ENCODE measurements around the gene EIF4EBP2. TPM values are rescaled to one million over a fixed set of nuclear protein-coding genes. Genes with fewer than 3 reads are reported as not detected.

EIF4EBP2 gene
- total and polyA plus RNA-seq, 2 of the 13 experiments (the other 11 are each of a cell fraction or from before 2014, with no cell fraction given), result 16.9 to 22.0 TPM

- TF ChIP-seq THRA (CRISPR knock-in tag; IDR thresholded peaks at IDR 0.05; ENCODE audit: borderline replicate concordance) (peak; percentile 80), ZBTB44 (CRISPR knock-in tag; IDR thresholded peaks at IDR 0.05) (no peak), NFKBIZ (CRISPR knock-in tag; IDR thresholded peaks at IDR 0.05) (0 out of 2 replicates have a peak, but pooled peaks have one; percentile 56), RBAK (CRISPR knock-in tag; IDR thresholded peaks at IDR 0.05) (peak; percentile 88), ZNF20 (CRISPR knock-in tag; IDR thresholded peaks at IDR 0.05) (no peak), SRY (CRISPR knock-in tag; IDR thresholded peaks at IDR 0.05) (0 out of 2 replicates have a peak, but pooled peaks have one; percentile 12), ZNF678 (CRISPR knock-in tag; IDR thresholded peaks at IDR 0.05) (0 out of 2 replicates have a peak, but pooled peaks have one; percentile 69), FOXC1 (CRISPR knock-in tag; IDR thresholded peaks at IDR 0.05; ENCODE audit: borderline replicate concordance) (peak; percentile 80; the same call in 1 of the 2 replicates), RAD21 (CRISPR knock-in tag; IDR thresholded peaks at IDR 0.05) (peak; percentile 50), SIX1 (CRISPR knock-in tag; IDR thresholded peaks at IDR 0.05; ENCODE audit: borderline replicate concordance) (0 out of 2 replicates have a peak, but pooled peaks have one; percentile 11), ZNF761 (CRISPR knock-in tag; conservative IDR thresholded peaks at IDR 0.05) (peak; percentile 81; the same call in 1 of the 2 replicates), ZMYM4 (CRISPR knock-in tag; IDR thresholded peaks at IDR 0.05) (peak; percentile 75; the same call in 1 of the 2 replicates), ATRX (CRISPR knock-in tag; IDR thresholded peaks at IDR 0.05; ENCODE audit: borderline replicate concordance) (no peak), SP4 (CRISPR knock-in tag; IDR thresholded peaks at IDR 0.05) (peak; percentile 95)
- TF ChIP-seq, protein P1, sequence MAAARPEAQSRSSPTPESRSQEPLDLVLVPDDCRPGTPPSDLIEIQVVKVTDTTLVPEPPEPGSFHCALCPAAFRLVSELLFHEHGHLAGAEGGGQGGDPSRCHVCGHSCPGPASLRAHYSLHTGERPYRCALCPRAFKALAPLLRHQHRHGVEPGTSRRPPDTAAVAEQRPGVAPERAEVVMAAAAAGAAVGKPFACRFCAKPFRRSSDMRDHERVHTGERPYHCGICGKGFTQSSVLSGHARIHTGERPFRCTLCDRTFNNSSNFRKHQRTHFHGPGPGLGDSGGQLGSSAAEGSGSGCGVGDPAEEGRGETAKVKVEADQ (CRISPR knock-in tag; IDR thresholded peaks at IDR 0.05; ENCODE audit: borderline replicate concordance), result 0 out of 2 replicates have a peak, but pooled peaks have one; percentile 41
- TF ChIP-seq, protein P2, sequence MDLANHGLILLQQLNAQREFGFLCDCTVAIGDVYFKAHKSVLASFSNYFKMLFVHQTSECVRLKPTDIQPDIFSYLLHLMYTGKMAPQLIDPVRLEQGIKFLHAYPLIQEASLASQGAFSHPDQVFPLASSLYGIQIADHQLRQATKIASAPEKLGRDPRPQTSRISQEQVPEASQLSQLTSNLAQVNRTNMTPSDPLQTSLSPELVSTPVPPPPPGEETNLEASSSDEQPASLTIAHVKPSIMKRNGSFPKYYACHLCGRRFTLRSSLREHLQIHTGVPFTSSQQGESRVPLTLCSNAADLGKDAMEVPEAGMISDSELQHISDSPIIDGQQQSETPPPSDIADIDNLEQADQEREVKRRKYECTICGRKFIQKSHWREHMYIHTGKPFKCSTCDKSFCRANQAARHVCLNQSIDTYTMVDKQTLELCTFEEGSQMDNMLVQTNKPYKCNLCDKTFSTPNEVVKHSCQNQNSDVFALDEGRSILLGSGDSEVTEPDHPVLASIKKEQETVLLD (CRISPR knock-in tag; IDR thresholded peaks at IDR 0.05; ENCODE audit: low read depth), result peak; percentile 73; the same call in 1 of the 2 replicates
- TF ChIP-seq, protein P3, sequence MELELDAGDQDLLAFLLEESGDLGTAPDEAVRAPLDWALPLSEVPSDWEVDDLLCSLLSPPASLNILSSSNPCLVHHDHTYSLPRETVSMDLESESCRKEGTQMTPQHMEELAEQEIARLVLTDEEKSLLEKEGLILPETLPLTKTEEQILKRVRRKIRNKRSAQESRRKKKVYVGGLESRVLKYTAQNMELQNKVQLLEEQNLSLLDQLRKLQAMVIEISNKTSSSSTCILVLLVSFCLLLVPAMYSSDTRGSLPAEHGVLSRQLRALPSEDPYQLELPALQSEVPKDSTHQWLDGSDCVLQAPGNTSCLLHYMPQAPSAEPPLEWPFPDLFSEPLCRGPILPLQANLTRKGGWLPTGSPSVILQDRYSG (CRISPR knock-in tag; IDR thresholded peaks at IDR 0.05), result no peak
Observed at GRCh38 chr10:70404036-70404786, at the start of gene EIF4EBP2 (continued).
